Panc1 (cell line): ENCODE measurements around the gene RAI14. TPM values are rescaled to one million over a fixed set of nuclear protein-coding genes. Genes with fewer than 3 reads are reported as not detected.

Experiments used
- ATAC-seq: fragments of 200-7000 bp; cut with Tn5 transposase; 2 replicates; pipeline ENCODE4 v1.9.1; 2020; ENCODE audit warnings: mild to moderate bottlenecking, moderate library complexity
- BruUV-seq: library from RNA; stranded (reverse); fragments of 400-500 nt; replicated peaks from 2 replicates; lab custom pipeline; 2021; lab: Mats Ljungman, UMichigan
- CTCF ChIA-PET: fragments of 300-600 bp; sonication (Branson Sonifier 250); formaldehyde crosslinking; loops from one replicate; lab custom pipeline; 2022; ENCODE audit warnings: antibody characterized with exemption; lab: Charles Lee
- POLR2A ChIA-PET: fragments of 300-600 bp; sonication (Branson Sonifier 250); formaldehyde crosslinking; loops from one replicate; lab custom pipeline; 2022; ENCODE audit warnings: antibody characterized with exemption; lab: Charles Lee
- DNase-seq: peaks from one replicate; pipeline ENCODE4 v3.0.0-alpha.2; 2010; ENCODE audit warnings: low read depth, low spot score
- H3K27ac ChIP-seq: 2 replicates; pipeline ENCODE4 v1.5.1; 2011; ENCODE audit warnings: mild to moderate bottlenecking, low read length, inconsistent platforms
- H3K27me3 ChIP-seq: fragments of 200-500 bp; sonication (Bioruptor generic); 2 replicates; pipeline ENCODE4 v1.6.0; 2014; ENCODE audit warnings: low read length, inconsistent platforms; ENCODE audit not compliant: control insufficient read depth, insufficient read depth
- H3K36me3 ChIP-seq: fragments of 200-500 bp; sonication (Bioruptor generic); 2 replicates; pipeline ENCODE4 v1.5.1; 2014; ENCODE audit warnings: inconsistent platforms, mild to moderate bottlenecking, low read length, moderate library complexity; ENCODE audit not compliant: control insufficient read depth, insufficient read depth
- H3K4me1 ChIP-seq: 2 replicates; pipeline ENCODE4 v1.5.1; 2011; ENCODE audit warnings: inconsistent platforms, mild to moderate bottlenecking, low read length, moderate library complexity; ENCODE audit not compliant: control insufficient read depth, insufficient read depth
- H3K4me3 ChIP-seq, 2 experiments: 2 replicates each; pipeline ENCODE4 v1.5.1; 2011 to 2012; ENCODE audit warnings: low read depth in 2 of 2, low read length in 2 of 2, mild to moderate bottlenecking in 2 of 2, inconsistent platforms in 1 of 2, moderate library complexity in 1 of 2
- H3K9me3 ChIP-seq: fragments of 200-500 bp; sonication (Bioruptor generic); 2 replicates; pipeline ENCODE4 v1.5.1; 2014; ENCODE audit warnings: low read depth, mild to moderate bottlenecking, inconsistent platforms, low read length, moderate library complexity; ENCODE audit not compliant: control insufficient read depth, insufficient read depth
- POLR2AphosphoS5 ChIP-seq: IDR thresholded peaks from 2 replicates; pipeline ENCODE4 v1.6.1; 2012; ENCODE audit warnings: mild to moderate bottlenecking, low read depth, low read length, moderate library complexity
- REST ChIP-seq, 2 experiments: IDR thresholded peaks; 2 replicates each; pipeline ENCODE4 v1.6.1; 2011 to 2012; ENCODE audit warnings: low read depth in 2 of 2, control low read depth in 1 of 2, low read length in 1 of 2, mild to moderate bottlenecking in 1 of 2, moderate library complexity in 1 of 2; ENCODE audit not compliant: insufficient read depth in 1 of 2
- SIN3A ChIP-seq: IDR thresholded peaks from 2 replicates; pipeline ENCODE4 v1.6.1; 2012; ENCODE audit warnings: low read depth, mild to moderate bottlenecking, low read length, moderate library complexity, borderline replicate concordance; ENCODE audit not compliant: insufficient read depth
- TCF7L2 ChIP-seq: IDR thresholded peaks from 2 replicates; pipeline ENCODE4 v1.6.1; 2011; ENCODE audit warnings: mild to moderate bottlenecking, low read depth, low read length, inconsistent platforms
- in situ Hi-C: cut with HindIII; loops from 2 replicates; pipeline ENCODE4 v1.10.0; 2016; ENCODE audit warnings: low sequenced_read_pairs, low pct_unique_long_range_greater_than_20kb
- intact Hi-C: fragments of 100-400 bp; cut with micrococcal nuclease; formaldehyde crosslinking; loops from one replicate; pipeline ENCODE4 v1.10.0; 2022; ENCODE audit not compliant: unreplicated experiment
- total RNA-seq: library from RNA; stranded (reverse); gene quantifications from one replicate; pipeline ENCODE4 v1.2.1, GENCODE V29; 2021; ENCODE audit not compliant: unreplicated experiment
- TF ChIP-seq, protein P1 (sequence below): fragments of 450-650 bp; IDR thresholded peaks from 2 replicates; pipeline ENCODE4 v1.5.1; 2017; ENCODE audit warnings: mild to moderate bottlenecking

Gene RAI14
- total RNA-seq, 1 experiment from 2014 or later, result 18.5 TPM

- Histone ChIP-seq H3K36me3 (no peaks in the 10 kb centered on the region), H3K27me3 (no peaks in the 10 kb centered on the region), H3K27ac (no peak overlapping the region), H3K9me3 (no peaks in the 10 kb centered on the region), H3K4me3 (no peak overlapping the region), H3K4me1 (no peaks in the 10 kb centered on the region)
- POLR2A ChIA-PET, result no interaction called here
- TF ChIP-seq, protein P1, sequence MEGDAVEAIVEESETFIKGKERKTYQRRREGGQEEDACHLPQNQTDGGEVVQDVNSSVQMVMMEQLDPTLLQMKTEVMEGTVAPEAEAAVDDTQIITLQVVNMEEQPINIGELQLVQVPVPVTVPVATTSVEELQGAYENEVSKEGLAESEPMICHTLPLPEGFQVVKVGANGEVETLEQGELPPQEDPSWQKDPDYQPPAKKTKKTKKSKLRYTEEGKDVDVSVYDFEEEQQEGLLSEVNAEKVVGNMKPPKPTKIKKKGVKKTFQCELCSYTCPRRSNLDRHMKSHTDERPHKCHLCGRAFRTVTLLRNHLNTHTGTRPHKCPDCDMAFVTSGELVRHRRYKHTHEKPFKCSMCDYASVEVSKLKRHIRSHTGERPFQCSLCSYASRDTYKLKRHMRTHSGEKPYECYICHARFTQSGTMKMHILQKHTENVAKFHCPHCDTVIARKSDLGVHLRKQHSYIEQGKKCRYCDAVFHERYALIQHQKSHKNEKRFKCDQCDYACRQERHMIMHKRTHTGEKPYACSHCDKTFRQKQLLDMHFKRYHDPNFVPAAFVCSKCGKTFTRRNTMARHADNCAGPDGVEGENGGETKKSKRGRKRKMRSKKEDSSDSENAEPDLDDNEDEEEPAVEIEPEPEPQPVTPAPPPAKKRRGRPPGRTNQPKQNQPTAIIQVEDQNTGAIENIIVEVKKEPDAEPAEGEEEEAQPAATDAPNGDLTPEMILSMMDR, result no peak
- TF ChIP-seq REST (IDR thresholded peaks at IDR 0.05; ENCODE audit: insufficient read depth in 1 of 2, low read depth in 2 of 2, low read length in 1 of 2), result no peak
- no peak for TF ChIP-seq TCF7L2
- no peak for TF ChIP-seq SIN3A
- no peak for TF ChIP-seq POLR2AphosphoS5
- no TSS peak for BruUV-seq
- in situ Hi-C loops (no loop called here), intact Hi-C loops (no loop called here)
- ATAC-seq (no peak), DNase-seq (no peak)
- CTCF ChIA-PET, result no interaction called here
Observed at GRCh38 chr5:34813509-34813908, 157.4 kb downstream of the RAI14 start.

DNA sequence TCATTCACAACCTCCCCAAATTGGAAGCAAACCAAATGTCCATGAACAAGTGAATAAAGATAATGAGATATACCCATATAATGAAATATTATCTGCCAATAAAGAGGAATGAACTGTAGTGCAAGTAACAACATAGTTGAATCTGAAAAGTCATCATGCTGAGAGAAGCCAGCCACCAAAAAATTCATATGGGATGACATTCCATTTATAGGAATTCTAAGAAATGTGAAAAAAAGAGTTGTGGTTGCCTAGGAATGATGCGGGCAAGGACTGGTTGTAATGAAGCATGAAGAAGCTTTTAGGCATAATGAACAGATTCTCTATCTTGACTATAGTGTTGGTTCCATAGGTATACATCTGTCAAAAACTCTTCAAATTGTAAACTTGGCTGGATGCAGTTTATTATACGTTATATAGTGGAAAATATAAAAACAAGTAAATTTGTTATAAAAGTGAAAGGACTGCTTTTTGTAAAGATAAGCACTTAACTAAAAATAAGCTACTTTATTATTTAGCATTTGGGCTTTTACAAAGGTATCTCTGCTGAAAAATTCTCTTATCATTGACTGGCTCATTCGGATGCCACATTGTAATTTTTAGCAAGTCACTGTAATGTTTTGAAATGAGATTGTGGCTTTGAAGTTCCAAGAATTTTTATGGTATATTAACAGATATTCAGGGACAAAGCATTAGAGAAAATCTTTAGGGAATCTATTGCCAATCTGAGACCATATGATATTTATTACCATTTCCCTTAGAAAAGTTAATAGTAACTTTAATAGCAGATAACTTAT, 161.6 kb downstream of the RAI14 start:
- TF ChIP-seq POLR2AphosphoS5 (no peak), TCF7L2 (no peak), SIN3A (no peak), REST (IDR thresholded peaks at IDR 0.05; ENCODE audit: insufficient read depth in 1 of 2, low read depth in 2 of 2, low read length in 1 of 2) (no peak)
- TF ChIP-seq, protein P1, result no peak
- Histone ChIP-seq H3K36me3 (no peaks in the 10 kb centered on the region), H3K4me3 (no peak overlapping the region), H3K9me3 (no peaks in the 10 kb centered on the region), H3K27me3 (no peaks in the 10 kb centered on the region), H3K27ac (no peak overlapping the region), H3K4me1 (no peaks in the 10 kb centered on the region)
- DNase-seq (no peak), ATAC-seq (no peak)
- no TSS peak for BruUV-seq
- POLR2A ChIA-PET, result no interaction called here
- in situ Hi-C loops (no loop called here), intact Hi-C loops (no loop called here)
- CTCF ChIA-PET, result interaction anchor here (0.5 kb wide), 1 partner anchor 297 kb away, joined by 3 read pairs; no protein-coding TSS in a partner anchor
